ENCODE data around the gene STK17A.
"Not testable (repeated sequence)": the region's sequence is repeated elsewhere in the genome, so short reads cannot be mapped to it uniquely, and the experiment has no call there.

STK17A gene

GRCh38 chr7:43671521-43671920 lies 88.6 kb downstream of the STK17A start:
- no peaks in the 10 kb centered on the region for H3K9me3 ChIP-seq
- H3K36me3 ChIP-seq: no peaks in the 10 kb centered on the region
- peaks cover 0 to 19% (median 0%) of the 10 kb centered on the region in 4 donors for H3K4me1 ChIP-seq
- no peaks in the 10 kb centered on the region for H3K27me3 ChIP-seq
- intact Hi-C loops (cut with DNase I; ENCODE audit: low total_unique reads): no loop called here
- no peak overlapping the region for H3K27ac ChIP-seq
- no peak for DNase-seq
- H3K4me3 ChIP-seq: no peak overlapping the region
- TF ChIP-seq, protein P1, sequence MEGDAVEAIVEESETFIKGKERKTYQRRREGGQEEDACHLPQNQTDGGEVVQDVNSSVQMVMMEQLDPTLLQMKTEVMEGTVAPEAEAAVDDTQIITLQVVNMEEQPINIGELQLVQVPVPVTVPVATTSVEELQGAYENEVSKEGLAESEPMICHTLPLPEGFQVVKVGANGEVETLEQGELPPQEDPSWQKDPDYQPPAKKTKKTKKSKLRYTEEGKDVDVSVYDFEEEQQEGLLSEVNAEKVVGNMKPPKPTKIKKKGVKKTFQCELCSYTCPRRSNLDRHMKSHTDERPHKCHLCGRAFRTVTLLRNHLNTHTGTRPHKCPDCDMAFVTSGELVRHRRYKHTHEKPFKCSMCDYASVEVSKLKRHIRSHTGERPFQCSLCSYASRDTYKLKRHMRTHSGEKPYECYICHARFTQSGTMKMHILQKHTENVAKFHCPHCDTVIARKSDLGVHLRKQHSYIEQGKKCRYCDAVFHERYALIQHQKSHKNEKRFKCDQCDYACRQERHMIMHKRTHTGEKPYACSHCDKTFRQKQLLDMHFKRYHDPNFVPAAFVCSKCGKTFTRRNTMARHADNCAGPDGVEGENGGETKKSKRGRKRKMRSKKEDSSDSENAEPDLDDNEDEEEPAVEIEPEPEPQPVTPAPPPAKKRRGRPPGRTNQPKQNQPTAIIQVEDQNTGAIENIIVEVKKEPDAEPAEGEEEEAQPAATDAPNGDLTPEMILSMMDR (IDR thresholded peaks at IDR 0.05): no peak

- DNase-seq; intact Hi-C loops (cut with DNase I; ENCODE audit: low total_unique reads); H3K36me3 ChIP-seq; H3K27me3 ChIP-seq; H3K9me3 ChIP-seq; H3K4me3 ChIP-seq; H3K27ac ChIP-seq: not testable (repeated sequence)
- H3K4me1 ChIP-seq: peaks cover 0 to 13% (median 0%) of the 10 kb centered on the region in 4 donors
Measured at GRCh38 chr7:43673243-43673976, 90.5 kb downstream of the STK17A start.

GRCh38 chr7:43674559-43675436 lies 91.9 kb downstream of the STK17A start:
- Histone ChIP-seq H3K9me3 (no peaks in the 10 kb centered on the region), H3K4me1 (peaks cover 0 to 27% (median 2%) of the 10 kb centered on the region in 4 donors), H3K27me3 (no peaks in the 10 kb centered on the region), H3K36me3 (no peaks in the 10 kb centered on the region), H3K27ac (no peak overlapping the region), H3K4me3 (no peak overlapping the region)
- intact Hi-C loops (cut with DNase I; ENCODE audit: low total_unique reads): no loop called here
- no peak for DNase-seq
- TF ChIP-seq, protein P1 (IDR thresholded peaks at IDR 0.05): no peak

Data from tibial artery (tissue), 4 donors.